Stomach (tissue), 9 donors: ENCODE data around the gene NALCN. TPM values are rescaled to one million over a fixed set of nuclear protein-coding genes. Genes with fewer than 3 reads are reported as not detected.
A peak's percentile ranks its signal among the peaks of the same experiment; 100 is the strongest.

Experiments
- DNase-seq, 2 donors: peaks; one replicate each; pipeline versions ENCODE4 v3.0.0 to v3.0.0-alpha.2; 2013 to 2019
- H3K27ac ChIP-seq, 5 donors: fragments of 200-600 bp in 4 of 5; sonication (generic) in 4 of 5; one replicate each; pipeline ENCODE4 v1.5.1; 2013 to 2019; ENCODE audit warnings: mild to moderate bottlenecking in 1 of 5, moderate library complexity in 1 of 5
- H3K27me3 ChIP-seq, 3 donors: fragments of 200-600 bp; sonication (generic); one replicate each; pipeline ENCODE4 v1.5.1; 2017 to 2019; ENCODE audit warnings: mixed run types in 1 of 3
- H3K36me3 ChIP-seq, 4 donors: fragments of 200-600 bp; sonication (generic); 1 replicate in 3 of 4; 2 replicates in 1 of 4; pipeline ENCODE4 v1.5.1; 2016 to 2019
- H3K4me1 ChIP-seq, 4 donors: fragments of 200-600 bp; sonication (generic); one replicate each; pipeline ENCODE4 v1.5.1; 2016 to 2019
- H3K4me3 ChIP-seq, 4 donors: fragments of 200-600 bp; sonication (generic) in 3 of 4; one replicate each; pipeline ENCODE4 v1.5.1; 2016 to 2019; ENCODE audit warnings: mild to moderate bottlenecking in 1 of 4
- H3K9me3 ChIP-seq, 4 donors: fragments of 200-600 bp; sonication (generic); one replicate each; pipeline ENCODE4 v1.5.1; 2016 to 2019
- CTCF ChIP-seq, 7 experiments: fragments of 450-650 bp in 4 of 7; fragments of 200-600 bp in 3 of 7; sonication (generic) in 3 of 7; IDR thresholded peaks; one replicate each; pipeline ENCODE4 v1.5.1; 2016 to 2019; ENCODE audit warnings: antibody characterized with exemption in 7 of 7, control low read depth in 2 of 7, mild to moderate bottlenecking in 1 of 7
- EP300 ChIP-seq: sonication (generic); formaldehyde crosslinking; IDR thresholded peaks from one replicate; pipeline ENCODE4 v1.6.1; 2017; ENCODE audit warnings: antibody characterized with exemption
- POLR2A ChIP-seq, 4 donors: fragments of 450-650 bp; IDR thresholded peaks; one replicate each; pipeline ENCODE4 v1.6.1; 2016; ENCODE audit warnings: antibody characterized with exemption in 4 of 4, control low read depth in 2 of 4, mild to moderate bottlenecking in 1 of 4, moderate library complexity in 1 of 4
- POLR2AphosphoS5 ChIP-seq, 3 donors: sonication (generic); formaldehyde crosslinking; IDR thresholded peaks; one replicate each; pipeline ENCODE4 v1.6.1; 2016; ENCODE audit warnings: antibody characterized with exemption in 3 of 3
- WGBS, 5 donors: extraction: QIAGEN DNeasy Blood & Tissue Kit in 3 of 5; methylation state at CpG; one replicate each; pipeline versions ENCODE4 v1.1.5 to v1.1.7; 2013 to 2018; 5-methylcytosine and 5-hydroxymethylcytosine counted together
- intact Hi-C: fragments of 100-400 bp; cut with DNase I; formaldehyde crosslinking; loops from one replicate; pipeline ENCODE4 v1.15.1; 2023; ENCODE audit warnings: low total_unique reads
- polyA plus RNA-seq, 3 donors: library from polyadenylated mRNA; stranded (reverse); fragments of 200-250 nt; gene quantifications; one replicate each; pipeline ENCODE4 v1.2.3, GENCODE V29; 2013
- total RNA-seq, 5 donors: library from RNA; depleted of rRNA; stranded (reverse); fragments of >200 nt; gene quantifications; one replicate each; pipeline versions ENCODE4 v1.1.0 to v1.2.3, GENCODE V29; 2014 to 2016
- donor health status: healthy with polysubstance abuse.
- donor health status: Bipolar disorder and iron deficiency.
- donor health status: healthy.

The NALCN gene
- total and polyA plus RNA-seq, 8 donors: 0.15 to 2.9 (median 1.2) TPM; not detected in 2

- Histone ChIP-seq H3K36me3 (no peaks in the 10 kb centered on the region), H3K4me1 (peaks cover 5 to 19% (median 16%) of the 10 kb centered on the region in 4 donors), H3K4me3 (peak overlapping the region; percentile 43 to 59 (median 54)), H3K27me3 (peaks cover 0 to 34% (median 18%) of the 10 kb centered on the region in 3 donors), H3K27ac (peak overlapping the region in 3 of 5 donors; percentile 15 to 59 (median 46)), H3K9me3 (no peaks in the 10 kb centered on the region)
- intact Hi-C loops: no loop called here
- 12 to 35% (median 24%) methylated on average over 12 to 43 of the region's 43 CpGs for WGBS, 5 donors
- no peak for TF ChIP-seq POLR2AphosphoS5 (IDR thresholded peaks at IDR 0.05)
- TF ChIP-seq EP300: no peak
- no peak for TF ChIP-seq CTCF (IDR thresholded peaks at IDR 0.05)
- no peak for TF ChIP-seq POLR2A (IDR thresholded peaks at IDR 0.05)
- DNase-seq: peak in 1 of 2 donors; percentile 23
Observed at GRCh38 chr13:101415358-101416174, 742 bp downstream of the NALCN start.

GRCh38 chr13:101412076-101412475, 4.2 kb downstream of the NALCN start:
- no peak for DNase-seq
- Histone ChIP-seq H3K27me3 (peaks cover 0 to 26% (median 18%) of the 10 kb centered on the region in 3 donors), H3K4me1 (peaks cover 5 to 17% (median 16%) of the 10 kb centered on the region in 4 donors), H3K27ac (no peak overlapping the region), H3K4me3 (no peak overlapping the region), H3K36me3 (no peaks in the 10 kb centered on the region), H3K9me3 (no peaks in the 10 kb centered on the region)
- 73 to 95% (median 86%) methylated on average over 1 of the region's 1 CpG for WGBS, 5 donors
- TF ChIP-seq POLR2AphosphoS5 (IDR thresholded peaks at IDR 0.05) (no peak), EP300 (no peak), POLR2A (IDR thresholded peaks at IDR 0.05) (no peak)
- intact Hi-C loops: no loop called here

DNA sequence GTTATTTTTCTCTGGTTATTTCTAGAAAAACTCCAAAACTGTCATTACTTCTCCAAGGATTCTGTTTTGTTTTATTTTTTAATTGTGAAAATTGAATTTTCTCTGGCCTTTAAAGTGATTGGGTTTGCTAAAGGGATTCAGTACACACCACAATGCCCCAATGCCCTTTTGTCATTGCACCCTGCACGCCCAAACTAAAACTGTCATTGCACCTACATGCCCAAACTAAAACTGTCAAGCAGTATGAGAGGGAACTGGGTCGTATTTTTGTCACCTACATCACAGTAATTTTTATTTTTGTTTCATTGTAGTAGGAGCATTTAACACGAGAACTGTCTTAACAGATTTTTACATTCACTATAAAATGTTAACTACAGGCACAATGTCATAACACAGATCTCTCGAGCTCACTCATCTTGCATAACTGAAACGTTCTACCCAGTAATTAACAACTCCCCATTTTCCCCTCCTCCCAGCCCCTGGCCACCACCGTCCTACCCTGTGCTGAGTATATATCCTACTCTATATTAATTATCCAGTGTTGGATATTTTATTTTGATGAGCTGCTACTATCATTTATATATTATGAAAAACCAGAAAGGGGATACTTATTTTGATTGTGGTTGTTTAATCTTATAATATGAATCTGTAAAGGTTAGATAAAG, 7.2 kb downstream of the NALCN start:
- no peaks in the 10 kb centered on the region for H3K27me3 ChIP-seq
- H3K27ac ChIP-seq: no peak overlapping the region
- TF ChIP-seq CTCF (IDR thresholded peaks at IDR 0.05) (no peak), EP300 (no peak), POLR2A (IDR thresholded peaks at IDR 0.05) (no peak), POLR2AphosphoS5 (IDR thresholded peaks at IDR 0.05) (no peak)
- H3K4me1 ChIP-seq: no peaks in the 10 kb centered on the region
- WGBS, 5 donors: 69 to 77% (median 74%) methylated on average over 6 of the region's 6 CpGs
- intact Hi-C loops: no loop called here
- H3K4me3 ChIP-seq: no peak overlapping the region
- no peak for DNase-seq
- no peaks in the 10 kb centered on the region for H3K36me3 ChIP-seq
- no peaks in the 10 kb centered on the region for H3K9me3 ChIP-seq

GRCh38 chr13:101408154-101408553, 8.2 kb downstream of the NALCN start:
- no peaks in the 10 kb centered on the region for H3K36me3 ChIP-seq
- no peak for DNase-seq
- H3K4me3 ChIP-seq: no peak overlapping the region
- TF ChIP-seq POLR2AphosphoS5 (IDR thresholded peaks at IDR 0.05): no peak
- TF ChIP-seq CTCF (IDR thresholded peaks at IDR 0.05): no peak
- no peak for TF ChIP-seq POLR2A (IDR thresholded peaks at IDR 0.05)
- TF ChIP-seq EP300: no peak
- intact Hi-C loops: no loop called here
- H3K27me3 ChIP-seq: no peaks in the 10 kb centered on the region
- H3K27ac ChIP-seq: no peak overlapping the region
- WGBS, 5 donors: 72 to 85% (median 76%) methylated on average over 9 of the region's 9 CpGs
- H3K9me3 ChIP-seq: no peaks in the 10 kb centered on the region
- H3K4me1 ChIP-seq: no peaks in the 10 kb centered on the region
